Measurements from ENCODE around the gene DLGAP3.

DLGAP3 gene

DNA sequence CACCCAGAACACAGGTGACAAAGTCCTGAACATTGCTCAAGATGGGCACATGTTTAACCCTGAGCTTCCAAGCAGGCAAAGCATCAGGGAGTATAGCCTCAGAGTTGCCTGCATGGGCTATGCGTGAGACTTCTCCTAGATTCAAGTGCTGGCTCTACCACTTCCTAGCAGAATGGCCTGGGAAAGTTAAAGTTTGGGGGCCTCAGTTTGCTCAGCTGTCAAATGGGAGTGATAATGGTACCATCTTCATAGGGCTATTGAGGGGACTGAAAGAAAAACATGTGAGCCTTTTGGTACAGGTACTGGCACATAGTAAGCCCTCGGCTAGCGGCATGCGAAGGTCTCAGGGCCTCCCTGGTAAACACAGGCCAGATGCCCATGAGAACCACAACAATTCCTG lies 41.9 kb downstream of the DLGAP3 start:
- no peak overlapping the region for H3K4me3 ChIP-seq (ENCODE audit: low read depth in 1 of 2, low read length in 2 of 2)
- H3K4me2 ChIP-seq (ENCODE audit: insufficient read depth, low read length): no peak overlapping the region
- TF ChIP-seq, protein P1, sequence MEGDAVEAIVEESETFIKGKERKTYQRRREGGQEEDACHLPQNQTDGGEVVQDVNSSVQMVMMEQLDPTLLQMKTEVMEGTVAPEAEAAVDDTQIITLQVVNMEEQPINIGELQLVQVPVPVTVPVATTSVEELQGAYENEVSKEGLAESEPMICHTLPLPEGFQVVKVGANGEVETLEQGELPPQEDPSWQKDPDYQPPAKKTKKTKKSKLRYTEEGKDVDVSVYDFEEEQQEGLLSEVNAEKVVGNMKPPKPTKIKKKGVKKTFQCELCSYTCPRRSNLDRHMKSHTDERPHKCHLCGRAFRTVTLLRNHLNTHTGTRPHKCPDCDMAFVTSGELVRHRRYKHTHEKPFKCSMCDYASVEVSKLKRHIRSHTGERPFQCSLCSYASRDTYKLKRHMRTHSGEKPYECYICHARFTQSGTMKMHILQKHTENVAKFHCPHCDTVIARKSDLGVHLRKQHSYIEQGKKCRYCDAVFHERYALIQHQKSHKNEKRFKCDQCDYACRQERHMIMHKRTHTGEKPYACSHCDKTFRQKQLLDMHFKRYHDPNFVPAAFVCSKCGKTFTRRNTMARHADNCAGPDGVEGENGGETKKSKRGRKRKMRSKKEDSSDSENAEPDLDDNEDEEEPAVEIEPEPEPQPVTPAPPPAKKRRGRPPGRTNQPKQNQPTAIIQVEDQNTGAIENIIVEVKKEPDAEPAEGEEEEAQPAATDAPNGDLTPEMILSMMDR (IDR thresholded peaks at IDR 0.05; ENCODE audit: borderline replicate concordance, extremely low read depth, low read length, poor library complexity, severe bottlenecking): no peak
- no peak for ATAC-seq (ENCODE audit: insufficient read depth, low read depth)
- H3K9ac ChIP-seq (ENCODE audit: low read depth, low read length): no peak overlapping the region
- no peaks in the 10 kb centered on the region for H4K20me1 ChIP-seq (ENCODE audit: insufficient read depth, low read length)
- no peak overlapping the region for H2AFZ ChIP-seq (ENCODE audit: low read depth, low read length)
- H3K79me2 ChIP-seq (ENCODE audit: insufficient read depth, low read length): no peaks in the 10 kb centered on the region
- H3K27me3 ChIP-seq (ENCODE audit: insufficient read depth, low read length, poor library complexity): no peaks in the 10 kb centered on the region
- peaks cover 5% of the 10 kb centered on the region for H3K9me3 ChIP-seq (ENCODE audit: insufficient read depth, low read length, severe bottlenecking)
- H3K4me1 ChIP-seq (ENCODE audit: insufficient read depth, low read length): no peaks in the 10 kb centered on the region
- no peak for DNase-seq
- no peaks in the 10 kb centered on the region for H3K36me3 ChIP-seq (ENCODE audit: insufficient read depth, low read length)
- H3K27ac ChIP-seq (ENCODE audit: low read length): no peak overlapping the region

GRCh38 chr1:34885405-34886247 lies 43.8 kb downstream of the DLGAP3 start:
- Histone ChIP-seq H4K20me1 (ENCODE audit: insufficient read depth, low read length) (no peaks in the 10 kb centered on the region), H3K36me3 (ENCODE audit: insufficient read depth, low read length) (no peaks in the 10 kb centered on the region), H3K27ac (ENCODE audit: low read length) (no peak overlapping the region), H3K9me3 (ENCODE audit: insufficient read depth, low read length, severe bottlenecking) (no peaks in the 10 kb centered on the region), H3K4me2 (ENCODE audit: insufficient read depth, low read length) (no peak overlapping the region), H2AFZ (ENCODE audit: low read depth, low read length) (no peak overlapping the region), H3K4me1 (ENCODE audit: insufficient read depth, low read length) (no peaks in the 10 kb centered on the region), H3K79me2 (ENCODE audit: insufficient read depth, low read length) (no peaks in the 10 kb centered on the region), H3K4me3 (ENCODE audit: low read depth in 1 of 2, low read length in 2 of 2) (no peak overlapping the region), H3K27me3 (ENCODE audit: insufficient read depth, low read length, poor library complexity) (no peaks in the 10 kb centered on the region), H3K9ac (ENCODE audit: low read depth, low read length) (no peak overlapping the region)
- ATAC-seq (ENCODE audit: insufficient read depth, low read depth) (no peak), DNase-seq (no peak)
- TF ChIP-seq EZH2 (IDR thresholded peaks at IDR 0.05; ENCODE audit: borderline replicate concordance, low read depth, low read length, severe bottlenecking): no peak
- TF ChIP-seq, protein P1 (IDR thresholded peaks at IDR 0.05; ENCODE audit: borderline replicate concordance, extremely low read depth, low read length, poor library complexity, severe bottlenecking): no peak

- no peaks in the 10 kb centered on the region for H3K36me3 ChIP-seq (ENCODE audit: insufficient read depth, low read length)
- H3K4me1 ChIP-seq (ENCODE audit: insufficient read depth, low read length): no peaks in the 10 kb centered on the region
- no peak for TF ChIP-seq EZH2 (IDR thresholded peaks at IDR 0.05; ENCODE audit: borderline replicate concordance, low read depth, low read length, severe bottlenecking)
- TF ChIP-seq, protein P1 (IDR thresholded peaks at IDR 0.05; ENCODE audit: borderline replicate concordance, extremely low read depth, low read length, poor library complexity, severe bottlenecking): no peak
- ATAC-seq (ENCODE audit: insufficient read depth, low read depth) (no peak), DNase-seq (no peak)
- H3K79me2 ChIP-seq (ENCODE audit: insufficient read depth, low read length): no peaks in the 10 kb centered on the region
- no peaks in the 10 kb centered on the region for H4K20me1 ChIP-seq (ENCODE audit: insufficient read depth, low read length)
- H3K27me3 ChIP-seq (ENCODE audit: insufficient read depth, low read length, poor library complexity): no peaks in the 10 kb centered on the region
- no peak overlapping the region for H2AFZ ChIP-seq (ENCODE audit: low read depth, low read length)
- H3K9me3 ChIP-seq (ENCODE audit: insufficient read depth, low read length, severe bottlenecking): no peaks in the 10 kb centered on the region
- no peak overlapping the region for H3K27ac ChIP-seq (ENCODE audit: low read length)
- H3K4me3 ChIP-seq (ENCODE audit: low read depth in 1 of 2, low read length in 2 of 2): no peak overlapping the region
- H3K9ac ChIP-seq (ENCODE audit: low read depth, low read length): no peak overlapping the region
- no peak overlapping the region for H3K4me2 ChIP-seq (ENCODE audit: insufficient read depth, low read length)
Measured at GRCh38 chr1:34884961-34885360, 44.5 kb downstream of the DLGAP3 start.
